GM18907 (cell line): Measurements from ENCODE around the gene NAGK.
"Not testable (repeated sequence)": the region's sequence is repeated elsewhere in the genome, so short reads cannot be mapped to it uniquely, and the experiment has no call there.

Source experiments
- ATAC-seq: cut with Tn5 transposase; IDR thresholded peaks from one replicate; pipeline ENCODE4 v1.9.1; 2021; ENCODE audit warnings: mild to moderate bottlenecking, moderate library complexity; ENCODE audit not compliant: unreplicated experiment

The NAGK gene

DNA sequence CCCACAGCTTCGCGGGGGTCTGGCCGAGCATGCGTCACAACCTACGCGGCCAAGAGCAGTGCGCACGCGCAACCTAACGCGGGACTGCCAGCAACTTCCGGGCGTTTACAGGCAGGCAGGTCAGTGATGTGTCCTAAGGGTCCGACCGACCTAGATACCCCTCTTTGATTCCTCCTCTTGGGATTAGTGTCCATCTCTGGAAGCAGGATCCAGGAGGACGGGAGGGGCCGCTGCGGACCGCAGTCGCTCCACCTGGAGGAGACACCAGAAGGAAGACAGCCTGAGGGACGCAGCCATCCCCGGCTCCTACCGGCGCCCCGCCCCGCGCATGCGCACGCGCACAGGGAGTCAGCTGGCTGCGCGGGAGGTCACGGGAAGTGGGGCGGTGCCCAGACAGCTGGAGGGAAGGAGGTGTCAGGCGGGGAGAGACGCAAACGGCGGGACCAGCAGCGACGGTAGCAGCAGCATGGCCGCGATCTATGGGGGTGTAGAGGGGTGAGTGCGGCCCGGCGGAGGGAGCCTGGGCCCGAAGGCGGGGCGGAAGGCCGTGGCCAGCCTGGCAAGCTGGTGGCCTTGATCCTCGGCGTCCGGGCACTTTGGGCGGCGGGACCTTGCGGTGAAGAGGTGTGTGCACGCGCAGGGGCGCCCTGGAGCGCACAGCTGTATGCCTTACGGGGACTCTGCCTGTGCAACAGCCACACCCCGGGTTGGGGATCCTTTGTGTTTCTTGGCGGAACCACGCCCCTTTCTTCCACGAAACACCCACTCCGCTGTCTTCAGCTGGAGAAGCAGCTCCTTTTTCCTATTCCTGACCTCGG, at the start of gene NAGK:
Gene NAGK, plus strand, starts transcription at position 431 of the 818 bp plus-strand sequence. Its CDS starts 36 bp downstream, at position 467.
- peak; percentile 64 for ATAC-seq

- ATAC-seq, result not testable (repeated sequence)
Observed at GRCh38 chr2:71019989-71020388, 48.5 kb upstream of the NAGK start.

DNA sequence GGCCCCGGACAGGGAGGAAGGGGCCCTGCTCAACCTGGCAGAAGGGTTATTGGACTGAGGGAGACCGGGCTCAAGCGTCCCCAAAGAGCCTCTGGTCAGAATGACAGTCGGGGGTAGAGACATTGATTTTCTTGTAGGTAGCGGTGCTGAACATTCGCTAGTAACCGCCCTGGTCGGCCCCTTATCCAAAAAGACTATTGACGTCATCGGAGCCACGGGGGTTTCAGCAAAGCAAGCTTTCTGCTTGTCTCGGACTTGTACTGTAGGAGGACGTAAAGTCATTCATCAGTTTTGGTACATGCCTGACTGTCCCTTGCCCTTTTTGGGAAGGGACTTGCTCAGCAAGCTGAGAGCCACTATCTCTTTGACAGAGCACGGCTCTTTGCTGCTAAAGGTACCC, 47.1 kb upstream of the NAGK start:
- ATAC-seq, result not testable (repeated sequence)

- ATAC-seq, result not testable (repeated sequence)
Observed at GRCh38 chr2:71023553-71024243, 44.8 kb upstream of the NAGK start.

GRCh38 chr2:71036296-71036695, 32.2 kb upstream of the NAGK start:
- ATAC-seq, result not testable (repeated sequence)

GRCh38 chr2:71042287-71042686, 26.2 kb upstream of the NAGK start:
- no peak for ATAC-seq

DNA sequence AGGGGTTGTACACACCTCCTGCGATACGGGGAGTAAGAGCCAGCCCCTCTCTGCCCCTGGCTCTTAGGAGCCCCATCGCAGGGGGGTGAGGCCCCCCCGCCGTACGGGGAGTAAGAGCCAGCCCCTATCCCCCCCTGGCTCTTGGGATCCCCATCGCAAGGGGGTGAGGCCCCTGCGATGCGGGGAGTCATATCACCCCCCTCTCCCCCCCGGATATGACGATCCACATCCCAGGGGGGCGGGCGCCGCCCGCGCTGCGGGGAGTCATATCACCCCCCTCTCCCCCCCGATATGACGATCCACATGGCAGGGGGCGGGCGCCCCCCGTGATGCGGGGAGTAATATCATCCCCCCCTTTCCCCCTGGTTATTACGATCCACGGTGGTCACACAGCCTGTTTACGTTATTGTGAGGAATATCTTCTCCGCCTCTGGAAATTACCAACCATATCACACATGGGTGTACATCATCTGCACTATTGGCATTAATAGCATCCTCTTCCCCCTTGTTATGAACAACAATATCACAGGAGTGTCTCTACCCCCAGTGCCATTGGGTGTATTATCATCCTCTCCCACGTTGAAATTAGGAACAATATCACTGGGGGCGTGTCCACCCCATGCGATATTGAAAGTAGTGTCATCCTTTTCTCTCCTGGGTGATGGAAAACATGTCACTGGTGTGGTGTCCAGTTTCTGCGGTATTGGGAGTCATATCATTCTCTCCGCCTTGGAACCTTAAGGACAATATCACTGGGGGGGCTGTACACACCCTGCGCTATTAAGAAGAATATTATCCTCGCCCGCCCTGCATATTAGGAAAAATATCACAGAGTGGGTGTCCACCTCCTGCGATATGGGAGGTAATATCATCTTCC, 24.7 kb upstream of the NAGK start:
- no peak for ATAC-seq

GRCh38 chr2:71045151-71045550, 23.3 kb upstream of the NAGK start:
- no peak for ATAC-seq

DNA sequence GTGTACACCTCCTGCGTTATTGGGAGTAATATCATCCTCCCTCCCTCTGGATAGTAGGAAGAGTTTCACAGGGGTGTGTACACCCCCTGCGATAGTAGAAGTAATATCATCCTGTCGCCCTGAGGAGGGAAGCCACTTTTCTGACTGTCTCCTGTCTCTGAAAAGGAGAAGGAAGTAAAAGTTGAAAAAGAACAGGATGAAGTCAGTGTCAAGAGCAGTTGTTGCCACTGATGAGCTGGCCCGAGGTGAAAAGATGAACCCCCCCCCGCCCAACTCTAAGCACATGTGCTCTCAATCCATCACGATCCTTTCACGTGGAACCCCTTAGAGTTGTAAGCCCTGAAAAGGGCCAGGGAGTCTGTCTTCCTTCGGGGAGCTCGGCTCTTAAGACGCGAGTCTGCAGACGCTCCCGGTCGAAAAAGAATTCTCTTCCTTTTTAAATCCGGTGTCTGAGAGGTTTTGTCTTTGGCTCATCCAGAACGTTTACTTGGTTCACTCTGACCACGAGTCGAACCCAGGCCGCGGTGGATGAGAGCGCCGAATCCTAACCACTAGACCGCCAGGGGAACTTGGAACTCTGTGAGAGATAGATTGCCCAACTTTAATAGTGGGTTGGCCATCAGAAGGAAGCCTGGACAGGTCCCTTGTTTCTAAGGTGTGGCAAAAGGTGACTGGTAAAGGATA, 22.4 kb upstream of the NAGK start:
- no peak for ATAC-seq

- ATAC-seq, result no peak
Observed at GRCh38 chr2:71048096-71048495, 20.4 kb upstream of the NAGK start.

GRCh38 chr2:71049704-71050360, 18.6 kb upstream of the NAGK start:
- ATAC-seq, result not testable (repeated sequence)

DNA sequence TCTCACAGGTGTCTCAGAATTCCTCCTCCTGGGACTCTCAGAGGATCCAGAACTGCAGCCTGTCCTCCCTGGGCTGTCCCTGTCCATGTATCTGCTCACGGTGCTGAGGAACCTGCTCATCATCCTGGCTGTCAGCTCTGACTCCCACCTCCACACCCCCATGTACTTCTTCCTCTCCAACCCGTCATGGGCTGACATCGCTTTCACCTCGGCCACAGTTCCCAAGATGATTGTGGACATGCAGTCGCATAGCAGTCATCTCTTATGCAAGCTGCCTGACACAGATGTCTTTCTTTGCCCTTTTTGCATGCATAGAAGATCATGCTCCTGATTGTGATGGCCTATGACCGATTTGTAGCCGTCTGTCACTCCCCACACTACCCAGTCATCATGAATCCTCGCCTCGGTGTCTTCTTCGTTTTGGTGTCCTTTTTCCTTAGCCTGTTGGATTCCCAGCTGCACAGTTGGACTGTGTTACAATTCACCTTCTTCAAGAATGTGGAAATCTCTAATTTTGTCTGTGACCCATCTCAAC, 13.2 kb upstream of the NAGK start:
- ATAC-seq, result not testable (repeated sequence)

DNA sequence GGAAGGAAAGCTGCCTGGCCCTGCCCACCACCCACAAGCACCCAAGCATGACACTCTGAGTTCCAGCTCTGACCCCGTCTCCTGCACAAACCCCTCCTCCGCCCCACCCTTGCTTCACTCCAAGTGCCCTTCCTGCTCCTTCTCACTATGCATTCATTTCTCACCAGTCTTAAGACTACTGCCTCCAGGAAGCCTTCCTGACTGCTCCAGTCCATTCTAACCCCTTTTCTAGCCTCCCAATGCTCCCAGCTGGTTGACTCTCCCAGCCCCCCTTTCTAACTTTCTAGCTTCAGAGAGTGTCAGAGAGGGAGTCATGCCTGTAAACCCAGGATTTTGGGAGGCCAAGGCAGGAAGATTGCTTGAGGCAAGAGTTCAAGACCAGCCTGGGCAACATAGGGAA, 8.2 kb upstream of the NAGK start:
- ATAC-seq, result no peak

DNA sequence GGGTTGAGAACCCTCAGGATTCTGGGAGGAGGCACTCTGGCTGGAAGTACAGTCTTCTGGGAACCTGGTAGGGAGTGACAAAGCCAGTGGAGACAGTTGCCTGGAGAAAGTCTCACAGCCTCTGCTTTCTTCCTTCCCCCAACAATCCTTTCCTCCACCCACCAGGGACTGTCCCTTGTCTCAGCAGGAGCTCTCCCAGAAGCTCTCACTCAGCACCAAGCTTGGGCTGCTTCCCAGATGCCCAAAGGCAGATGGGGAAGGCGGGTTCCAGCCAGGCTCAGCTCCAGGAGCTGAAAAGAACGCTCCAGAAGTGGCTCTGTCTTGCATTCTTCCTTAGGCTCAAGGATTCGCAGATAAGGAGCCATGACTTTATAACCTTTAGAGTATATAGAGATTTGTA, 7.6 kb upstream of the NAGK start:
- ATAC-seq, result no peak

- no peak for ATAC-seq
Observed at GRCh38 chr2:71063216-71063615, 5.2 kb upstream of the NAGK start.

DNA sequence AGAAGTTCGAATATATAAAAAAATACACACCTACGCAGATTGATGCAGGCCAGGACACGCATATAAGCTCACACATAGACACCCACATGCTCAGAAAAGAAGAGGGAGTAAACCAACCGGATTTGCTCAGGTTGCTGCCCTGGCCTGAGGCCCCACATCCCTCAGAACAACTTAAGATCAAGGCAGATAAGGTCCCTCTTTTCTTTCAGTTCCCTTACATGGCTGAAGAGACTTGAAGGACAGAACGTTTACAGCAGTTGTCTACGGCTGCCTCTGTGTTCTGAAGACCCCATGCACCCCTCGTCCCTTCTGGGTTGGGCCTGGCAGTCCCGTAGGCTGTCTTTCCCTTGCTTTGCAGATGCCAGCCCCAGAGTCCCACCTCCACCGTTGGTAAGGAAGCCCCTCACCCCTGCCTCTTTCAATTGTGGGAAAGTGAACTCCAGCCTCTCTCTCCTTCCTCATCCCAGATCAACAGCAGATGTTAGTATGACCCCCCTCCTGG, 4.3 kb upstream of the NAGK start:
- no peak for ATAC-seq

DNA sequence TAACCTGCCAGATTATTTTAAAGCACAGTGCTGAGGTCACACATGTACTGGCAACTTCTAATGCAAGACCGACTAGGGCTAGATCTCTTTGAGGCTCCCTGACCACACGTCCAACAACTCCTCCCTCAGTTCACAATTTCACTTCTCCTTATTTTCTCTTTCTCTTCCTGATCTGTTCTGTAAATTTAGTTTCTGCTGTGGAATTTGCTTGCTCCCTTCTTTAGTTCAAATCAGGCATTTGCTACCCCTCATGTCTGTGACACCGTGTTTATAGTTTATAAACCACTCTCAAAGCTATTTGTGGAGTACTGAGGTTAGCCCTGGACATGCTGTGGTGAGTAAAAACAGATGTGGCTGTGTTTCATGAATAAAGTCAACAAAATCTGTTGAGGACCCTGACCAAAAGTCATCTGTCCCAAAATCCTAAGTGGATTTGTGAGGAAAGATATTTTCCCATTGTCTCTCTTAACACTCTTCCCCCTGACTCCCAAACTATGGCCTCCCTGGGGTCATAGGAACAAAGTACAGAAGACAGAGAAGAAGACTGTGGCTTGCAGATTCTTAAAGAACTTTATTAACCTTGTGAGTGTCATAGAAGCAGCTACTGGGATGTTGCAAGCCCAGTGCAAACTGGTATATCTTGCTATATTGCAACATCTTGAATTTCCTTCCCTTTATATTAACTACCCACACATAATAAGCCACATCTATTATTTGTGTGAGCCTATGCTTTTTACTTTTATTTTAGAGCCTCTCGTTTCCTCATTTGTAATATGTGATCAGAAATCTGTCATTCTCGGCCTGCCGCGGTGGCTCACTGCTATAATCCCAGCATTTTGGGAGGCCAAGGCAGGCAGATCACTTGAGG, 3.5 kb upstream of the NAGK start:
- ATAC-seq, result peak; percentile 31

DNA sequence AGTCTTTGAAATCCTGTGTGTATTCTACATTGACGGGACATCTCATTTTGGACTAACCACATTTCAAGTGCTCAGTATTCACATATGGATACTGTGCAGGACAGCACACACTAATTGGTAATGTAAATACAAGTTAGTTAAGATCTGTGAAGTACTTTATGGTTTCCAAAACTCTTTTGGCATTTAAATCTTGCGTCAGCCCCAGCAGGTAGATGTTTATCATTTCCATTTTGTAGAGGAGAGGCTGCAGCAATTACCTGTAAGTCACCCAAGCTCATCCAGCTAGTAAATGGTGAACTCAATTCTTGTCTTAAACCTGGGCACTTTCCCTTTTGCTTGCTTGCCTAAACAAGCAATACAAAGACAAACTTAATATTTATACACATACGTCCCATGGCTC, 1.6 kb upstream of the NAGK start:
- ATAC-seq, result no peak
